ENCODE data around the gene N4BP3.

GRCh38 chr5:178072749-178073148 lies 40.6 kb upstream of the N4BP3 start:
- TF ChIP-seq, protein P1, sequence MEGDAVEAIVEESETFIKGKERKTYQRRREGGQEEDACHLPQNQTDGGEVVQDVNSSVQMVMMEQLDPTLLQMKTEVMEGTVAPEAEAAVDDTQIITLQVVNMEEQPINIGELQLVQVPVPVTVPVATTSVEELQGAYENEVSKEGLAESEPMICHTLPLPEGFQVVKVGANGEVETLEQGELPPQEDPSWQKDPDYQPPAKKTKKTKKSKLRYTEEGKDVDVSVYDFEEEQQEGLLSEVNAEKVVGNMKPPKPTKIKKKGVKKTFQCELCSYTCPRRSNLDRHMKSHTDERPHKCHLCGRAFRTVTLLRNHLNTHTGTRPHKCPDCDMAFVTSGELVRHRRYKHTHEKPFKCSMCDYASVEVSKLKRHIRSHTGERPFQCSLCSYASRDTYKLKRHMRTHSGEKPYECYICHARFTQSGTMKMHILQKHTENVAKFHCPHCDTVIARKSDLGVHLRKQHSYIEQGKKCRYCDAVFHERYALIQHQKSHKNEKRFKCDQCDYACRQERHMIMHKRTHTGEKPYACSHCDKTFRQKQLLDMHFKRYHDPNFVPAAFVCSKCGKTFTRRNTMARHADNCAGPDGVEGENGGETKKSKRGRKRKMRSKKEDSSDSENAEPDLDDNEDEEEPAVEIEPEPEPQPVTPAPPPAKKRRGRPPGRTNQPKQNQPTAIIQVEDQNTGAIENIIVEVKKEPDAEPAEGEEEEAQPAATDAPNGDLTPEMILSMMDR (IDR thresholded peaks at IDR 0.05), result no peak
- TF ChIP-seq POLR2A (IDR thresholded peaks at IDR 0.05), result no peak
